ENCODE data around the gene HGFAC.

HGFAC gene

GRCh38 chr4:3492741-3493719, 51.3 kb downstream of the HGFAC start:
- DNase-seq, result no peak

- no peak for DNase-seq
Observed at GRCh38 chr4:3493720-3494461, 52.1 kb downstream of the HGFAC start.

GRCh38 chr4:3494462-3494871, 52.7 kb downstream of the HGFAC start:
- DNase-seq, result no peak

GRCh38 chr4:3495204-3495975, 53.6 kb downstream of the HGFAC start:
- DNase-seq, result no peak

- no peak for DNase-seq
Observed at GRCh38 chr4:3496021-3496420, 54.3 kb downstream of the HGFAC start.

- DNase-seq, result no peak
Observed at GRCh38 chr4:3497095-3497494, 55.3 kb downstream of the HGFAC start.

GRCh38 chr4:3497523-3498389, 56.0 kb downstream of the HGFAC start:
- DNase-seq, result peak; percentile 38

- DNase-seq, result no peak
Observed at GRCh38 chr4:3498407-3498806, 56.6 kb downstream of the HGFAC start.

All from NCI-H82 (cell line).